Measurements from ENCODE around the gene SLC7A1. TPM values are rescaled to one million over a fixed set of nuclear protein-coding genes. Genes with fewer than 3 reads are reported as not detected.

The SLC7A1 gene
- total RNA-seq, 1 donor from 2014 or later: 91.5 TPM

GRCh38 chr13:29548722-29549121 lies 46.8 kb downstream of the SLC7A1 start:
- Histone ChIP-seq H3K36me3 (ENCODE audit: control insufficient read depth, insufficient read depth, low read length) (peaks cover 2% of the 10 kb centered on the region), H3K27me3 (ENCODE audit: control insufficient read depth, insufficient read depth, low read length) (no peaks in the 10 kb centered on the region), H3K4me3 (ENCODE audit: low read depth, low read length) (no peak overlapping the region)
- no peak for TF ChIP-seq CTCF (IDR thresholded peaks at IDR 0.05; ENCODE audit: insufficient read depth, low read length, poor library complexity, severe bottlenecking)
- peak; percentile 77 for DNase-seq (ENCODE audit: low read depth)

- Histone ChIP-seq H3K36me3 (ENCODE audit: control insufficient read depth, insufficient read depth, low read length) (peaks cover 2% of the 10 kb centered on the region), H3K4me3 (ENCODE audit: low read depth, low read length) (no peak overlapping the region), H3K27me3 (ENCODE audit: control insufficient read depth, insufficient read depth, low read length) (no peaks in the 10 kb centered on the region)
- TF ChIP-seq CTCF (IDR thresholded peaks at IDR 0.05; ENCODE audit: insufficient read depth, low read length, poor library complexity, severe bottlenecking): no peak
- no peak for DNase-seq (ENCODE audit: low read depth)
Measured at GRCh38 chr13:29547153-29547552, 48.3 kb downstream of the SLC7A1 start.

- Histone ChIP-seq H3K4me3 (ENCODE audit: low read depth, low read length) (no peak overlapping the region), H3K27me3 (ENCODE audit: control insufficient read depth, insufficient read depth, low read length) (no peaks in the 10 kb centered on the region), H3K36me3 (ENCODE audit: control insufficient read depth, insufficient read depth, low read length) (peaks cover 2% of the 10 kb centered on the region)
- no peak for TF ChIP-seq CTCF (IDR thresholded peaks at IDR 0.05; ENCODE audit: insufficient read depth, low read length, poor library complexity, severe bottlenecking)
- no peak for DNase-seq (ENCODE audit: low read depth)
Measured at GRCh38 chr13:29546662-29547061, 48.8 kb downstream of the SLC7A1 start.

GRCh38 chr13:29545988-29546387 lies 49.5 kb downstream of the SLC7A1 start:
- DNase-seq (ENCODE audit: low read depth): no peak
- no peak overlapping the region for H3K4me3 ChIP-seq (ENCODE audit: low read depth, low read length)
- TF ChIP-seq CTCF (IDR thresholded peaks at IDR 0.05; ENCODE audit: insufficient read depth, low read length, poor library complexity, severe bottlenecking): no peak
- H3K36me3 ChIP-seq (ENCODE audit: control insufficient read depth, insufficient read depth, low read length): peaks cover 2% of the 10 kb centered on the region
- H3K27me3 ChIP-seq (ENCODE audit: control insufficient read depth, insufficient read depth, low read length): no peaks in the 10 kb centered on the region

- Histone ChIP-seq H3K27me3 (ENCODE audit: control insufficient read depth, insufficient read depth, low read length) (no peaks in the 10 kb centered on the region), H3K4me3 (ENCODE audit: low read depth, low read length) (no peak overlapping the region), H3K36me3 (ENCODE audit: control insufficient read depth, insufficient read depth, low read length) (no peaks in the 10 kb centered on the region)
- peak; percentile 23 for DNase-seq (ENCODE audit: low read depth)
- TF ChIP-seq CTCF (IDR thresholded peaks at IDR 0.05; ENCODE audit: insufficient read depth, low read length, poor library complexity, severe bottlenecking): peak; percentile 30
Measured at GRCh38 chr13:29543230-29544215, 52.0 kb downstream of the SLC7A1 start.
